ENCODE measurements around the gene FAM193A.
"Not testable (repeated sequence)": the region's sequence is repeated elsewhere in the genome, so short reads cannot be mapped to it uniquely, and the experiment has no call there.

Gene FAM193A

GRCh38 chr4:2745981-2746806 is 209.7 kb downstream of the FAM193A start:
- DNase-seq (ENCODE audit: low read depth in 2 of 2), result peak; percentile 90 to 91

- DNase-seq (ENCODE audit: low read depth in 2 of 2), result no peak
Measured at GRCh38 chr4:2746891-2747695, 210.6 kb downstream of the FAM193A start.

GRCh38 chr4:2750719-2751605 is 214.5 kb downstream of the FAM193A start:
- no peak for DNase-seq (ENCODE audit: low read depth in 2 of 2)

GRCh38 chr4:2753436-2753835 is 217.0 kb downstream of the FAM193A start:
- DNase-seq (ENCODE audit: low read depth in 2 of 2), result no peak

- no peak for DNase-seq (ENCODE audit: low read depth in 2 of 2)
Measured at GRCh38 chr4:2754848-2755819, 218.7 kb downstream of the FAM193A start.

- peak; percentile 69 to 77 for DNase-seq (ENCODE audit: low read depth in 2 of 2)
Measured at GRCh38 chr4:2755821-2756690, 219.6 kb downstream of the FAM193A start, which contains the start of gene TNIP2. TNIP2 (minus strand) TSS chr4:2756336; CDS start chr4:2756289, 47 bp downstream.

- DNase-seq (ENCODE audit: low read depth in 2 of 2), result no peak
Measured at GRCh38 chr4:2756691-2757350, 220.4 kb downstream of the FAM193A start.

GRCh38 chr4:2757426-2757825 is 221.0 kb downstream of the FAM193A start:
- no peak for DNase-seq (ENCODE audit: low read depth in 2 of 2)

- DNase-seq (ENCODE audit: low read depth in 2 of 2), result no peak
Measured at GRCh38 chr4:2761035-2761923, 224.8 kb downstream of the FAM193A start.

GRCh38 chr4:2762048-2762447 is 225.6 kb downstream of the FAM193A start:
- no peak for DNase-seq (ENCODE audit: low read depth in 2 of 2)

GRCh38 chr4:2762486-2763370 is 226.3 kb downstream of the FAM193A start:
- DNase-seq (ENCODE audit: low read depth in 2 of 2), result not testable (repeated sequence)

GRCh38 chr4:2763511-2763967 is 227.1 kb downstream of the FAM193A start:
- no peak for DNase-seq (ENCODE audit: low read depth in 2 of 2)

GRCh38 chr4:2765832-2766526 is 229.5 kb downstream of the FAM193A start:
- DNase-seq (ENCODE audit: low read depth in 2 of 2), result no peak

GRCh38 chr4:2767046-2767704 is 230.7 kb downstream of the FAM193A start:
- DNase-seq (ENCODE audit: low read depth in 2 of 2), result no peak

GRCh38 chr4:2767705-2768074 is 231.2 kb downstream of the FAM193A start:
- no peak for DNase-seq (ENCODE audit: low read depth in 2 of 2)

- no peak for DNase-seq (ENCODE audit: low read depth in 2 of 2)
Measured at GRCh38 chr4:2768124-2768523, 231.7 kb downstream of the FAM193A start.
